Natural killer cell (primary cell): Measurements from ENCODE around the gene GLIS2. TPM values are rescaled to one million over a fixed set of nuclear protein-coding genes. Genes with fewer than 3 reads are reported as not detected.

Experiments used
- ATAC-seq, 3 donors: fragments of 150-1000 bp in 2 of 3; fragments of 200-7000 bp in 1 of 3; cut with Tn5 transposase; 1 replicate in 1 of 3; 2 replicates in 2 of 3; pipeline ENCODE4 v1.10.0; 2021; ENCODE audit warnings: mild to moderate bottlenecking in 2 of 3, moderate library complexity in 2 of 3
- DNase-seq, 2 donors: peaks; one replicate each; pipeline versions ENCODE4 v3.0.0 to v3.0.0-alpha.2; 2013 to 2021; ENCODE audit warnings: mixed read lengths in 1 of 2
- H3K27ac ChIP-seq: one replicate; pipeline ENCODE4 v1.5.1; 2013; ENCODE audit warnings: mild to moderate bottlenecking, low read length
- H3K27me3 ChIP-seq: one replicate; pipeline ENCODE4 v1.6.1; 2013; ENCODE audit warnings: low read length; ENCODE audit not compliant: control insufficient read depth, insufficient read depth
- H3K36me3 ChIP-seq: one replicate; pipeline ENCODE4 v1.6.1; 2013; ENCODE audit warnings: low read length; ENCODE audit not compliant: control insufficient read depth, insufficient read depth
- H3K4me1 ChIP-seq: one replicate; pipeline ENCODE4 v1.6.1; 2013; ENCODE audit warnings: low read length; ENCODE audit not compliant: control insufficient read depth, insufficient read depth
- H3K4me3 ChIP-seq: one replicate; pipeline ENCODE4 v1.5.1; 2013; ENCODE audit warnings: low read length
- H3K9me3 ChIP-seq: one replicate; pipeline ENCODE4 v1.6.1; 2013; ENCODE audit warnings: low read length; ENCODE audit not compliant: control insufficient read depth, insufficient read depth
- H3K27ac Mint-ChIP-seq, 2 donors: one replicate each; pipeline ENCODE4 v1.8.0; 2022; ENCODE audit warnings: mild to moderate bottlenecking in 2 of 2, mixed read lengths in 2 of 2, moderate library complexity in 1 of 2
- H3K27me3 Mint-ChIP-seq, 2 donors: one replicate each; pipeline ENCODE4 v1.8.0; 2022; ENCODE audit warnings: low read depth in 2 of 2, mixed read lengths in 2 of 2
- H3K36me3 Mint-ChIP-seq: one replicate; pipeline ENCODE4 v1.8.0; 2022; ENCODE audit warnings: mixed read lengths
- H3K4me1 Mint-ChIP-seq, 2 donors: one replicate each; pipeline ENCODE4 v1.8.0; 2022; ENCODE audit warnings: mixed read lengths in 2 of 2
- H3K4me3 Mint-ChIP-seq: one replicate; pipeline ENCODE4 v1.8.0; 2022; ENCODE audit warnings: mild to moderate bottlenecking, moderate library complexity, mixed read lengths
- H3K9me3 Mint-ChIP-seq, 2 donors: one replicate each; pipeline ENCODE4 v1.8.0; 2022; ENCODE audit warnings: mixed read lengths in 2 of 2
- CTCF ChIP-seq: fragments of 200-600 bp; IDR thresholded peaks from one replicate; pipeline ENCODE4 v1.8.0; 2022; ENCODE audit warnings: antibody characterized with exemption
- WGBS: methylation state at CpG from one replicate; pipeline ENCODE4 v1.1.7; 2013; ENCODE audit warnings: missing lambda C conversion rate; ENCODE audit not compliant: insufficient coverage; 5-methylcytosine and 5-hydroxymethylcytosine counted together
- intact Hi-C: fragments of 100-400 bp; cut with micrococcal nuclease; formaldehyde crosslinking; loops from one replicate; pipeline ENCODE4 v1.14.2; 2022
- total RNA-seq, 4 donors: library from RNA; stranded (reverse); fragments of 120-200 nt in 1 of 4; gene quantifications; one replicate each; pipeline versions ENCODE4 v1.2.3 to v1.2.4, GENCODE V29; 2013 to 2022

GLIS2 gene
- total RNA-seq, 3 donors from 2014 or later (not counting 1 experiment from before 2014, with no cell fraction given): 0.05 to 0.35 TPM; not detected in 1

- Histone ChIP-seq H3K36me3 (peaks cover 25% of the 10 kb centered on the region), H3K27me3 (no peaks in the 10 kb centered on the region), H3K27ac (no peak overlapping the region), H3K4me1 (peaks cover 41% of the 10 kb centered on the region), H3K9me3 (no peaks in the 10 kb centered on the region), H3K4me3 (no peak overlapping the region)
- no peak for DNase-seq
- no peaks in the 10 kb centered on the region for H3K27me3 Mint-ChIP-seq
- H3K36me3 Mint-ChIP-seq: no peaks in the 10 kb centered on the region
- intact Hi-C loops: no loop called here
- TF ChIP-seq CTCF: no peak
- no peak overlapping the region for H3K4me3 Mint-ChIP-seq
- ATAC-seq: no peak
- H3K4me1 Mint-ChIP-seq: peaks cover 0 to 18% of the 10 kb centered on the region in 2 donors
- no peaks in the 10 kb centered on the region for H3K9me3 Mint-ChIP-seq
- peak overlapping the region; percentile 18 to 36 for H3K27ac Mint-ChIP-seq
- WGBS: 94% methylated on average over 13 of the region's 13 CpGs
These were observed 53.3 kb downstream of the GLIS2 start for GRCh38 chr16:4369007-4369733.

GRCh38 chr16:4370151-4370550 lies 54.3 kb downstream of the GLIS2 start:
- Histone ChIP-seq H3K4me1 (peaks cover 31% of the 10 kb centered on the region), H3K9me3 (no peaks in the 10 kb centered on the region), H3K27ac (no peak overlapping the region), H3K4me3 (no peak overlapping the region), H3K27me3 (no peaks in the 10 kb centered on the region), H3K36me3 (peaks cover 15% of the 10 kb centered on the region)
- H3K36me3 Mint-ChIP-seq: no peaks in the 10 kb centered on the region
- no peak overlapping the region for H3K4me3 Mint-ChIP-seq
- ATAC-seq (no peak), DNase-seq (no peak)
- 88% methylated on average over 3 of the region's 3 CpGs for WGBS
- no peak for TF ChIP-seq CTCF
- intact Hi-C loops: no loop called here
- no peaks in the 10 kb centered on the region for H3K27me3 Mint-ChIP-seq
- no peak overlapping the region for H3K27ac Mint-ChIP-seq
- H3K4me1 Mint-ChIP-seq: peaks cover 0 to 18% of the 10 kb centered on the region in 2 donors
- no peaks in the 10 kb centered on the region for H3K9me3 Mint-ChIP-seq

- Histone ChIP-seq H3K27ac (no peak overlapping the region), H3K4me1 (peaks cover 27% of the 10 kb centered on the region), H3K27me3 (no peaks in the 10 kb centered on the region), H3K4me3 (no peak overlapping the region), H3K36me3 (peaks cover 13% of the 10 kb centered on the region), H3K9me3 (no peaks in the 10 kb centered on the region)
- Mint-ChIP-seq H3K36me3 (no peaks in the 10 kb centered on the region), H3K4me3 (no peak overlapping the region), H3K4me1 (peaks cover 0 to 18% of the 10 kb centered on the region in 2 donors), H3K27me3 (no peaks in the 10 kb centered on the region), H3K27ac (no peak overlapping the region), H3K9me3 (no peaks in the 10 kb centered on the region)
- no peak for DNase-seq
- ATAC-seq: no peak
- intact Hi-C loops: no loop called here
- 95% methylated on average over 13 of the region's 14 CpGs for WGBS
- no peak for TF ChIP-seq CTCF
These were observed 54.9 kb downstream of the GLIS2 start for GRCh38 chr16:4370570-4371356.
